ENCODE results near the gene TTLL8. TPM values are rescaled to one million over a fixed set of nuclear protein-coding genes. Genes with fewer than 3 reads are reported as not detected.
"Not testable (repeated sequence)": the region's sequence is repeated elsewhere in the genome, so short reads cannot be mapped to it uniquely, and the experiment has no call there.

The TTLL8 gene
- total RNA-seq, 1 donor from 2014 or later = not detected

- intact Hi-C loops (cut with micrococcal nuclease) = no loop called here
- Mint-ChIP-seq H3K27me3 (peaks cover 17% of the 10 kb centered on the region), H3K9me3 (peaks cover 13% of the 10 kb centered on the region), H3K4me3 (no peak overlapping the region), H3K27ac (no peak overlapping the region), H3K4me1 (peaks cover 5% of the 10 kb centered on the region), H3K36me3 (ENCODE audit: low read depth) (peaks cover 4% of the 10 kb centered on the region)
- no peak for DNase-seq
Measured at GRCh38 chr22:50087646-50088045, 29.5 kb upstream of the TTLL8 start.

- intact Hi-C loops (cut with micrococcal nuclease); DNase-seq; H3K36me3 Mint-ChIP-seq (ENCODE audit: low read depth); H3K4me3 Mint-ChIP-seq; H3K4me1 Mint-ChIP-seq; H3K27ac Mint-ChIP-seq: not testable (repeated sequence)
- H3K27me3 Mint-ChIP-seq = peaks cover 17% of the 10 kb centered on the region
- peaks cover 13% of the 10 kb centered on the region for H3K9me3 Mint-ChIP-seq
Measured at GRCh38 chr22:50086975-50087374, 28.9 kb upstream of the TTLL8 start.

GRCh38 chr22:50086526-50086925, 28.4 kb upstream of the TTLL8 start:
- intact Hi-C loops (cut with micrococcal nuclease) = no loop called here
- H3K4me1 Mint-ChIP-seq = peaks cover 5% of the 10 kb centered on the region
- H3K9me3 Mint-ChIP-seq = peaks cover 13% of the 10 kb centered on the region
- DNase-seq = no peak
- peaks cover 4% of the 10 kb centered on the region for H3K36me3 Mint-ChIP-seq (ENCODE audit: low read depth)
- no peak overlapping the region for H3K4me3 Mint-ChIP-seq
- peaks cover 17% of the 10 kb centered on the region for H3K27me3 Mint-ChIP-seq
- H3K27ac Mint-ChIP-seq = no peak overlapping the region

GRCh38 chr22:50085211-50085972, 27.3 kb upstream of the TTLL8 start, which contains the start of gene MLC1:
Gene MLC1 (minus strand): TSS chr22:50085426. CDS start chr22:50084902, 524 bp downstream.
- H3K27me3 Mint-ChIP-seq = peaks cover 17% of the 10 kb centered on the region
- intact Hi-C loops (cut with micrococcal nuclease) = no loop called here
- no peak within 1 kb of the TSS for H3K27ac Mint-ChIP-seq
- peaks cover 10% of the 10 kb centered on the region for H3K9me3 Mint-ChIP-seq
- peaks cover 4% of the 10 kb centered on the region for H3K36me3 Mint-ChIP-seq (ENCODE audit: low read depth)
- DNase-seq = peak; percentile 59
- peaks cover 5% of the 10 kb centered on the region for H3K4me1 Mint-ChIP-seq
- peak within 1 kb of the TSS; percentile 52 for H3K4me3 Mint-ChIP-seq

GRCh38 chr22:50084614-50085021, 26.5 kb upstream of the TTLL8 start:
- peaks cover 8% of the 10 kb centered on the region for H3K9me3 Mint-ChIP-seq
- H3K27me3 Mint-ChIP-seq = peaks cover 17% of the 10 kb centered on the region
- DNase-seq = no peak
- intact Hi-C loops (cut with micrococcal nuclease) = no loop called here
- H3K27ac Mint-ChIP-seq = no peak overlapping the region
- peaks cover 5% of the 10 kb centered on the region for H3K4me1 Mint-ChIP-seq
- peaks cover 4% of the 10 kb centered on the region for H3K36me3 Mint-ChIP-seq (ENCODE audit: low read depth)
- H3K4me3 Mint-ChIP-seq = no peak overlapping the region

- peaks cover 5% of the 10 kb centered on the region for H3K4me1 Mint-ChIP-seq
- peaks cover 8% of the 10 kb centered on the region for H3K9me3 Mint-ChIP-seq
- DNase-seq = no peak
- intact Hi-C loops (cut with micrococcal nuclease) = no loop called here
- peaks cover 17% of the 10 kb centered on the region for H3K27me3 Mint-ChIP-seq
- peaks cover 4% of the 10 kb centered on the region for H3K36me3 Mint-ChIP-seq (ENCODE audit: low read depth)
- H3K4me3 Mint-ChIP-seq = no peak overlapping the region
- no peak overlapping the region for H3K27ac Mint-ChIP-seq
Measured at GRCh38 chr22:50084080-50084477, 26.0 kb upstream of the TTLL8 start.

- peaks cover 17% of the 10 kb centered on the region for H3K27me3 Mint-ChIP-seq
- H3K9me3 Mint-ChIP-seq = peaks cover 8% of the 10 kb centered on the region
- H3K27ac Mint-ChIP-seq = no peak overlapping the region
- peaks cover 5% of the 10 kb centered on the region for H3K4me1 Mint-ChIP-seq
- no peak for DNase-seq
- H3K36me3 Mint-ChIP-seq (ENCODE audit: low read depth) = peaks cover 4% of the 10 kb centered on the region
- H3K4me3 Mint-ChIP-seq = no peak overlapping the region
- intact Hi-C loops (cut with micrococcal nuclease) = no loop called here
Measured at GRCh38 chr22:50083462-50084079, 25.5 kb upstream of the TTLL8 start.

GRCh38 chr22:50082961-50083461, 24.9 kb upstream of the TTLL8 start:
- Mint-ChIP-seq H3K4me1 (peaks cover 5% of the 10 kb centered on the region), H3K27ac (no peak overlapping the region), H3K36me3 (ENCODE audit: low read depth) (peaks cover 4% of the 10 kb centered on the region), H3K9me3 (peaks cover 8% of the 10 kb centered on the region), H3K4me3 (no peak overlapping the region), H3K27me3 (peaks cover 17% of the 10 kb centered on the region)
- intact Hi-C loops (cut with micrococcal nuclease) = no loop called here
- DNase-seq = no peak

GRCh38 chr22:50082197-50082715, 24.2 kb upstream of the TTLL8 start:
- intact Hi-C loops (cut with micrococcal nuclease) = no loop called here
- Mint-ChIP-seq H3K27me3 (peaks cover 17% of the 10 kb centered on the region), H3K27ac (no peak overlapping the region), H3K4me1 (peaks cover 5% of the 10 kb centered on the region), H3K9me3 (peaks cover 4% of the 10 kb centered on the region), H3K36me3 (ENCODE audit: low read depth) (peaks cover 3% of the 10 kb centered on the region), H3K4me3 (no peak overlapping the region)
- no peak for DNase-seq

- H3K27me3 Mint-ChIP-seq = peaks cover 12% of the 10 kb centered on the region
- H3K4me3 Mint-ChIP-seq = no peak overlapping the region
- no peak for DNase-seq
- H3K27ac Mint-ChIP-seq = no peak overlapping the region
- H3K36me3 Mint-ChIP-seq (ENCODE audit: low read depth) = no peaks in the 10 kb centered on the region
- peaks cover 5% of the 10 kb centered on the region for H3K4me1 Mint-ChIP-seq
- intact Hi-C loops (cut with micrococcal nuclease) = no loop called here
- no peaks in the 10 kb centered on the region for H3K9me3 Mint-ChIP-seq
Measured at GRCh38 chr22:50081426-50082196, 23.5 kb upstream of the TTLL8 start.

- no peak overlapping the region for H3K4me3 Mint-ChIP-seq
- H3K27ac Mint-ChIP-seq = no peak overlapping the region
- H3K27me3 Mint-ChIP-seq = peaks cover 3% of the 10 kb centered on the region
- intact Hi-C loops (cut with micrococcal nuclease) = no loop called here
- DNase-seq = no peak
- no peaks in the 10 kb centered on the region for H3K9me3 Mint-ChIP-seq
- H3K36me3 Mint-ChIP-seq (ENCODE audit: low read depth) = no peaks in the 10 kb centered on the region
- peaks cover under 1% of the 10 kb centered on the region for H3K4me1 Mint-ChIP-seq
Measured at GRCh38 chr22:50080077-50080465, 22.0 kb upstream of the TTLL8 start.

- no peaks in the 10 kb centered on the region for H3K4me1 Mint-ChIP-seq
- intact Hi-C loops (cut with micrococcal nuclease) = no loop called here
- no peak overlapping the region for H3K27ac Mint-ChIP-seq
Measured at GRCh38 chr22:50078761-50079160, 20.7 kb upstream of the TTLL8 start.

GRCh38 chr22:50078246-50078645, 20.1 kb upstream of the TTLL8 start:
- intact Hi-C loops (cut with micrococcal nuclease) = no loop called here
- no peaks in the 10 kb centered on the region for H3K36me3 Mint-ChIP-seq (ENCODE audit: low read depth)
- H3K4me1 Mint-ChIP-seq = no peaks in the 10 kb centered on the region
- H3K4me3 Mint-ChIP-seq = no peak overlapping the region
- H3K9me3 Mint-ChIP-seq = no peaks in the 10 kb centered on the region
- no peaks in the 10 kb centered on the region for H3K27me3 Mint-ChIP-seq
- DNase-seq = no peak
- no peak overlapping the region for H3K27ac Mint-ChIP-seq

More at GRCh38 chr22:50078761-50079160, 20.7 kb upstream of the TTLL8 start:
- DNase-seq = no peak
- no peaks in the 10 kb centered on the region for H3K9me3 Mint-ChIP-seq
- no peak overlapping the region for H3K4me3 Mint-ChIP-seq
- no peaks in the 10 kb centered on the region for H3K27me3 Mint-ChIP-seq
- no peaks in the 10 kb centered on the region for H3K36me3 Mint-ChIP-seq (ENCODE audit: low read depth)

All from activated CD4-positive, alpha-beta T cell treated with anti-CD3 and anti-CD28 coated beads, Interleukin-2, amount 10 ng/mL, durations not matched to agents 24 days and 14 days (primary cell).